Skeletal muscle satellite cell (primary cell): ENCODE results near the gene CCDC179.

ENCODE experiments used
- H3K27me3 ChIP-seq: 2 replicates; pipeline ENCODE4 v1.7.0; 2013; ENCODE audit warnings: low read length; ENCODE audit not compliant: control insufficient read depth, insufficient read depth
- H3K36me3 ChIP-seq: 2 replicates; pipeline ENCODE4 v1.7.0; 2013; ENCODE audit warnings: mild to moderate bottlenecking, control low read depth, low read length; ENCODE audit not compliant: insufficient read depth
- H3K4me1 ChIP-seq: 2 replicates; pipeline ENCODE4 v1.7.0; 2013; ENCODE audit warnings: low read length; ENCODE audit not compliant: control insufficient read depth, insufficient read depth
- H3K4me2 ChIP-seq: 2 replicates; pipeline ENCODE4 v1.7.0; 2013; ENCODE audit warnings: mild to moderate bottlenecking, low read length
- H3K4me3 ChIP-seq: 2 replicates; pipeline ENCODE4 v1.7.0; 2013; ENCODE audit warnings: low read length
- H3K9ac ChIP-seq: 2 replicates; pipeline ENCODE4 v1.7.0; 2013; ENCODE audit warnings: mild to moderate bottlenecking, low read depth, low read length, moderate library complexity
- H3K9me3 ChIP-seq: replicated peaks from 2 replicates; pipeline ENCODE4 v1.7.0; 2013; ENCODE audit warnings: mild to moderate bottlenecking, control low read depth, low read length

Gene CCDC179

GRCh38 chr11:22859756-22860155, 518 bp downstream of the CCDC179 start:
- Histone ChIP-seq H3K36me3 (no peaks in the 10 kb centered on the region), H3K4me1 (no peaks in the 10 kb centered on the region), H3K9me3 (no peaks in the 10 kb centered on the region), H3K9ac (no peak overlapping the region), H3K4me3 (no peak overlapping the region), H3K27me3 (no peaks in the 10 kb centered on the region), H3K4me2 (no peak overlapping the region)

- no peaks in the 10 kb centered on the region for H3K4me1 ChIP-seq
- H3K9me3 ChIP-seq: no peaks in the 10 kb centered on the region
- no peaks in the 10 kb centered on the region for H3K36me3 ChIP-seq
- H3K9ac ChIP-seq: no peak overlapping the region
- no peaks in the 10 kb centered on the region for H3K27me3 ChIP-seq
- H3K4me2 ChIP-seq: no peak overlapping the region
- no peak overlapping the region for H3K4me3 ChIP-seq
These were observed 8.8 kb downstream of the CCDC179 start for GRCh38 chr11:22851477-22851876.

GRCh38 chr11:22846726-22847125, 13.5 kb downstream of the CCDC179 start:
- no peaks in the 10 kb centered on the region for H3K27me3 ChIP-seq
- no peak overlapping the region for H3K4me3 ChIP-seq
- no peak overlapping the region for H3K4me2 ChIP-seq
- no peaks in the 10 kb centered on the region for H3K36me3 ChIP-seq
- H3K9ac ChIP-seq: no peak overlapping the region
- no peaks in the 10 kb centered on the region for H3K4me1 ChIP-seq
- H3K9me3 ChIP-seq: no peaks in the 10 kb centered on the region

- no peak overlapping the region for H3K4me3 ChIP-seq
- no peaks in the 10 kb centered on the region for H3K9me3 ChIP-seq
- H3K36me3 ChIP-seq: no peaks in the 10 kb centered on the region
- no peak overlapping the region for H3K4me2 ChIP-seq
- H3K27me3 ChIP-seq: no peaks in the 10 kb centered on the region
- peaks cover 5% of the 10 kb centered on the region for H3K4me1 ChIP-seq
- no peak overlapping the region for H3K9ac ChIP-seq
These were observed 27.8 kb downstream of the CCDC179 start for GRCh38 chr11:22832315-22833015.

GRCh38 chr11:22830082-22830414, 30.2 kb downstream of the CCDC179 start:
- peak overlapping the region; percentile 80 for H3K4me3 ChIP-seq
- no peak overlapping the region for H3K9ac ChIP-seq
- H3K9me3 ChIP-seq: no peaks in the 10 kb centered on the region
- peak overlapping the region; percentile 79 for H3K4me2 ChIP-seq
- H3K4me1 ChIP-seq: peaks cover 5% of the 10 kb centered on the region
- no peaks in the 10 kb centered on the region for H3K27me3 ChIP-seq
- no peaks in the 10 kb centered on the region for H3K36me3 ChIP-seq

- Histone ChIP-seq H3K27me3 (no peaks in the 10 kb centered on the region), H3K4me3 (peak within 1 kb of the TSS; percentile 80), H3K9ac (peak within 1 kb of the TSS; percentile 76), H3K4me1 (peaks cover 5% of the 10 kb centered on the region), H3K36me3 (no peaks in the 10 kb centered on the region), H3K9me3 (no peaks in the 10 kb centered on the region), H3K4me2 (peak within 1 kb of the TSS; percentile 79)
These were observed 30.8 kb downstream of the CCDC179 start, which contains the start of gene SVIP for GRCh38 chr11:22829231-22830081. Gene SVIP, minus strand, starts transcription at chr11:22829801. Its CDS starts 53 bp downstream, at chr11:22829748.

GRCh38 chr11:22828373-22828772, 31.9 kb downstream of the CCDC179 start:
- Histone ChIP-seq H3K36me3 (peaks cover under 1% of the 10 kb centered on the region), H3K4me3 (peak overlapping the region; percentile 80)

GRCh38 chr11:22822203-22822602, 38.1 kb downstream of the CCDC179 start:
- Histone ChIP-seq H3K4me2 (no peak overlapping the region), H3K4me1 (no peaks in the 10 kb centered on the region), H3K9me3 (no peaks in the 10 kb centered on the region), H3K27me3 (no peaks in the 10 kb centered on the region), H3K4me3 (no peak overlapping the region), H3K9ac (no peak overlapping the region), H3K36me3 (peaks cover 3% of the 10 kb centered on the region)

More at GRCh38 chr11:22828373-22828772, 31.9 kb downstream of the CCDC179 start:
- Histone ChIP-seq H3K9me3 (no peaks in the 10 kb centered on the region), H3K4me2 (peak overlapping the region; percentile 79), H3K9ac (peak overlapping the region; percentile 76), H3K4me1 (peaks cover 5% of the 10 kb centered on the region), H3K27me3 (no peaks in the 10 kb centered on the region)

GRCh38 chr11:22809893-22810292, 50.4 kb downstream of the CCDC179 start:
- no peak overlapping the region for H3K4me2 ChIP-seq
- no peaks in the 10 kb centered on the region for H3K4me1 ChIP-seq
- H3K27me3 ChIP-seq: no peaks in the 10 kb centered on the region
- no peaks in the 10 kb centered on the region for H3K36me3 ChIP-seq
- H3K9ac ChIP-seq: no peak overlapping the region
- H3K4me3 ChIP-seq: no peak overlapping the region
- no peaks in the 10 kb centered on the region for H3K9me3 ChIP-seq

- Histone ChIP-seq H3K4me2 (no peak overlapping the region), H3K9me3 (no peaks in the 10 kb centered on the region), H3K4me1 (no peaks in the 10 kb centered on the region), H3K4me3 (no peak overlapping the region), H3K36me3 (no peaks in the 10 kb centered on the region), H3K27me3 (peaks cover under 1% of the 10 kb centered on the region), H3K9ac (no peak overlapping the region)
These were observed 51.6 kb downstream of the CCDC179 start for GRCh38 chr11:22808571-22809197.

- H3K27me3 ChIP-seq: peaks cover 7% of the 10 kb centered on the region
- no peak overlapping the region for H3K9ac ChIP-seq
- no peak overlapping the region for H3K4me3 ChIP-seq
- H3K36me3 ChIP-seq: no peaks in the 10 kb centered on the region
- no peak overlapping the region for H3K4me2 ChIP-seq
- no peaks in the 10 kb centered on the region for H3K9me3 ChIP-seq
- no peaks in the 10 kb centered on the region for H3K4me1 ChIP-seq
These were observed 52.3 kb downstream of the CCDC179 start for GRCh38 chr11:22807855-22808570.
